GM12873 (cell line): ENCODE measurements around the gene UNKL.

Experiments used
- CTCF ChIP-seq: IDR thresholded peaks from 2 replicates; pipeline ENCODE4 v1.5.1; 2012; ENCODE audit warnings: low read depth, mild to moderate bottlenecking, moderate library complexity, low read length, control low read depth; ENCODE audit not compliant: insufficient read depth; ENCODE audit errors: missing control alignments

Gene UNKL

GRCh38 chr16:1433263-1433560, 18.7 kb upstream of the UNKL start:
- TF ChIP-seq CTCF, result no peak

- no peak for TF ChIP-seq CTCF
Measured at GRCh38 chr16:1432388-1433262, 18.1 kb upstream of the UNKL start.

- TF ChIP-seq CTCF, result no peak
Measured at GRCh38 chr16:1431497-1432270, 17.2 kb upstream of the UNKL start.

GRCh38 chr16:1430759-1431496, 16.4 kb upstream of the UNKL start, which contains the start of gene PERCC1:
PERCC1 (plus strand) TSS chr16:1431078; CDS start chr16:1432594, 1,516 bp downstream.
- no peak for TF ChIP-seq CTCF

- TF ChIP-seq CTCF, result no peak
Measured at GRCh38 chr16:1430214-1430758, 15.8 kb upstream of the UNKL start.

GRCh38 chr16:1429631-1430030, 15.1 kb upstream of the UNKL start:
- TF ChIP-seq CTCF, result no peak
